ENCODE results near the gene ZBTB16.
A peak's percentile ranks its signal among the peaks of the same experiment; 100 is the strongest.

GRCh38 chr11:114180301-114181055 is 121.0 kb downstream of the ZBTB16 start:
- no peak for TF ChIP-seq POLR2A (IDR thresholded peaks at IDR 0.05)
- TF ChIP-seq CTCF (IDR thresholded peaks at IDR 0.05): peak in 2 of 3 donors; percentile 52 to 53
- no peak for TF ChIP-seq POLR2AphosphoS5 (IDR thresholded peaks at IDR 0.05)
